PFSK-1 (cell line): Measurements from ENCODE around the gene ATG4B.

Source experiments
- FOXP2 ChIP-seq: optimal IDR thresholded peaks from 2 replicates; pipeline ENCODE3; 2011; ENCODE audit warnings: borderline replicate concordance, control low read depth, inconsistent platforms; ENCODE audit not compliant: insufficient read depth; ENCODE audit errors: extremely low read length, extremely low read depth
- SIN3A ChIP-seq: IDR thresholded peaks from 2 replicates; pipeline ENCODE4 v1.6.1; 2012; ENCODE audit warnings: mild to moderate bottlenecking, low read length, moderate library complexity, borderline replicate concordance; ENCODE audit not compliant: insufficient read depth
- TF ChIP-seq, protein P1 (sequence below), 2 experiments: IDR thresholded peaks; 2 replicates each; pipeline versions ENCODE4 v1.6.1 to v1.8.0; 2011 to 2012; ENCODE audit warnings: low read depth in 2 of 2, low read length in 2 of 2, control low read depth in 1 of 2, inconsistent platforms in 1 of 2, mild to moderate bottlenecking in 1 of 2, moderate library complexity in 1 of 2; ENCODE audit not compliant: insufficient read depth in 1 of 2

DNA sequence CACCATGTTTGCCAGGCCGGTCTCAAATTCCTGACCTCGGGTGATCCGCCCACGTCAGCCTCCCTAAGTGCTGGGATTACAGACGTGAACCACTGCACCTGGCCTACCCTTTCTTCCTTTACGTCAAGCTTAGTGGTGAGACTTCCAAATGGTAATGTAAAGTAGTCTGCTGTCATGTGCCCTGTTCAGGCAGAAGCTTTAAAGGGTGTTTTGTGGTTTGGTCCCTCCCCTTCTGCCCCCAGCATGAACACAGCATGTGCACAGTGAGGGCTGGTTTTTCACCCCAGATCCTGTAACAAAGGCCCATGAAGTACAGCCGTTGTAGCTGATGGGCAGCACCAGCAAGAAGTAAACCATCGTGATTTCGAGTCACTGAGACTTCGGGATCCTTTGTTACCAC lies 51.8 kb downstream of the ATG4B start:
- TF ChIP-seq FOXP2 (no peak), SIN3A (no peak)
- TF ChIP-seq, protein P1, sequence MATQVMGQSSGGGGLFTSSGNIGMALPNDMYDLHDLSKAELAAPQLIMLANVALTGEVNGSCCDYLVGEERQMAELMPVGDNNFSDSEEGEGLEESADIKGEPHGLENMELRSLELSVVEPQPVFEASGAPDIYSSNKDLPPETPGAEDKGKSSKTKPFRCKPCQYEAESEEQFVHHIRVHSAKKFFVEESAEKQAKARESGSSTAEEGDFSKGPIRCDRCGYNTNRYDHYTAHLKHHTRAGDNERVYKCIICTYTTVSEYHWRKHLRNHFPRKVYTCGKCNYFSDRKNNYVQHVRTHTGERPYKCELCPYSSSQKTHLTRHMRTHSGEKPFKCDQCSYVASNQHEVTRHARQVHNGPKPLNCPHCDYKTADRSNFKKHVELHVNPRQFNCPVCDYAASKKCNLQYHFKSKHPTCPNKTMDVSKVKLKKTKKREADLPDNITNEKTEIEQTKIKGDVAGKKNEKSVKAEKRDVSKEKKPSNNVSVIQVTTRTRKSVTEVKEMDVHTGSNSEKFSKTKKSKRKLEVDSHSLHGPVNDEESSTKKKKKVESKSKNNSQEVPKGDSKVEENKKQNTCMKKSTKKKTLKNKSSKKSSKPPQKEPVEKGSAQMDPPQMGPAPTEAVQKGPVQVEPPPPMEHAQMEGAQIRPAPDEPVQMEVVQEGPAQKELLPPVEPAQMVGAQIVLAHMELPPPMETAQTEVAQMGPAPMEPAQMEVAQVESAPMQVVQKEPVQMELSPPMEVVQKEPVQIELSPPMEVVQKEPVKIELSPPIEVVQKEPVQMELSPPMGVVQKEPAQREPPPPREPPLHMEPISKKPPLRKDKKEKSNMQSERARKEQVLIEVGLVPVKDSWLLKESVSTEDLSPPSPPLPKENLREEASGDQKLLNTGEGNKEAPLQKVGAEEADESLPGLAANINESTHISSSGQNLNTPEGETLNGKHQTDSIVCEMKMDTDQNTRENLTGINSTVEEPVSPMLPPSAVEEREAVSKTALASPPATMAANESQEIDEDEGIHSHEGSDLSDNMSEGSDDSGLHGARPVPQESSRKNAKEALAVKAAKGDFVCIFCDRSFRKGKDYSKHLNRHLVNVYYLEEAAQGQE (IDR thresholded peaks at IDR 0.05; ENCODE audit: insufficient read depth in 1 of 2, low read depth in 2 of 2, low read length in 2 of 2), result no peak
